SJCRH30 (cell line): Measurements from ENCODE around the gene ATP5F1D. TPM values are rescaled to one million over a fixed set of nuclear protein-coding genes. Genes with fewer than 3 reads are reported as not detected.
A peak's percentile ranks its signal among the peaks of the same experiment; 100 is the strongest.

Experiments used
- DNase-seq, 2 experiments: peaks; one replicate each; pipeline ENCODE4 v3.0.0-alpha.2; 2015 to 2020
- H3K27ac ChIP-seq: fragments of 250-450 bp; sonication (Bioruptor Pico); 2 replicates; pipeline ENCODE4 v1.5.1; 2020; ENCODE audit warnings: mild to moderate bottlenecking, moderate library complexity
- H3K27me3 ChIP-seq: fragments of 250-450 bp; sonication (Bioruptor Pico); 2 replicates; pipeline ENCODE4 v1.5.1; 2020; ENCODE audit warnings: mild to moderate bottlenecking, moderate library complexity
- H3K36me3 ChIP-seq: fragments of 250-450 bp; sonication (Bioruptor Pico); 2 replicates; pipeline ENCODE4 v1.5.1; 2020; ENCODE audit warnings: mild to moderate bottlenecking, moderate library complexity
- H3K4me1 ChIP-seq: fragments of 250-450 bp; sonication (Bioruptor Pico); 2 replicates; pipeline ENCODE4 v1.5.1; 2020; ENCODE audit warnings: mild to moderate bottlenecking, moderate library complexity
- H3K4me3 ChIP-seq: fragments of 250-450 bp; sonication (Bioruptor Pico); 2 replicates; pipeline ENCODE4 v1.5.1; 2020; ENCODE audit warnings: mild to moderate bottlenecking, moderate library complexity
- H3K9me3 ChIP-seq: fragments of 250-450 bp; sonication (Bioruptor Pico); replicated peaks from 2 replicates; pipeline ENCODE4 v1.5.1; 2020; ENCODE audit warnings: mild to moderate bottlenecking, moderate library complexity
- total RNA-seq: library from RNA; depleted of rRNA; stranded (reverse); fragments of >200 nt; shearing (Covaris generic); gene quantifications from 2 replicates; pipeline ENCODE4 v1.2.3, GENCODE V29; 2014

The ATP5F1D gene
- total RNA-seq, 1 experiment from 2014 or later = 25.5 TPM

- peaks cover 30% of the 10 kb centered on the region for H3K36me3 ChIP-seq
- DNase-seq = no peak
- H3K4me1 ChIP-seq = no peaks in the 10 kb centered on the region
- no peak overlapping the region for H3K4me3 ChIP-seq
- H3K27me3 ChIP-seq = no peaks in the 10 kb centered on the region
- H3K9me3 ChIP-seq = no peaks in the 10 kb centered on the region
- H3K27ac ChIP-seq = no peak overlapping the region
Observed at GRCh38 chr19:1277061-1277460, 35.5 kb downstream of the ATP5F1D start.

GRCh38 chr19:1278074-1278473, 36.5 kb downstream of the ATP5F1D start:
- H3K9me3 ChIP-seq = no peaks in the 10 kb centered on the region
- H3K27ac ChIP-seq = no peak overlapping the region
- DNase-seq = no peak
- peaks cover 27% of the 10 kb centered on the region for H3K36me3 ChIP-seq
- no peak overlapping the region for H3K4me3 ChIP-seq
- H3K27me3 ChIP-seq = peaks cover 4% of the 10 kb centered on the region
- no peaks in the 10 kb centered on the region for H3K4me1 ChIP-seq

GRCh38 chr19:1278713-1279660, 37.4 kb downstream of the ATP5F1D start:
- Histone ChIP-seq H3K27me3 (peaks cover 13% of the 10 kb centered on the region), H3K36me3 (peaks cover 18% of the 10 kb centered on the region), H3K27ac (no peak overlapping the region), H3K4me3 (no peak overlapping the region), H3K9me3 (no peaks in the 10 kb centered on the region), H3K4me1 (no peaks in the 10 kb centered on the region)
- no peak for DNase-seq

- Histone ChIP-seq H3K36me3 (peaks cover 10% of the 10 kb centered on the region), H3K27ac (no peak overlapping the region), H3K27me3 (peaks cover 22% of the 10 kb centered on the region), H3K4me3 (no peak overlapping the region), H3K9me3 (no peaks in the 10 kb centered on the region), H3K4me1 (no peaks in the 10 kb centered on the region)
- peak; percentile 79 to 91 for DNase-seq
Observed at GRCh38 chr19:1279782-1280341, 38.3 kb downstream of the ATP5F1D start.

GRCh38 chr19:1280636-1281568, 39.4 kb downstream of the ATP5F1D start:
- Histone ChIP-seq H3K27ac (no peak overlapping the region), H3K4me1 (no peaks in the 10 kb centered on the region), H3K9me3 (no peaks in the 10 kb centered on the region), H3K27me3 (peaks cover 27% of the 10 kb centered on the region), H3K36me3 (peaks cover 7% of the 10 kb centered on the region; the same call in 1 of the 2 replicates), H3K4me3 (no peak overlapping the region)
- DNase-seq = no peak

GRCh38 chr19:1281569-1282287, 40.2 kb downstream of the ATP5F1D start:
- no peak overlapping the region for H3K27ac ChIP-seq
- peaks cover 31% of the 10 kb centered on the region for H3K27me3 ChIP-seq
- DNase-seq = no peak
- no peak overlapping the region for H3K4me3 ChIP-seq
- no peaks in the 10 kb centered on the region for H3K9me3 ChIP-seq
- H3K36me3 ChIP-seq = peaks cover 7% of the 10 kb centered on the region; the same call in 1 of the 2 replicates
- no peaks in the 10 kb centered on the region for H3K4me1 ChIP-seq

GRCh38 chr19:1282588-1283206, 41.1 kb downstream of the ATP5F1D start:
- no peak for DNase-seq
- no peak overlapping the region for H3K27ac ChIP-seq
- no peaks in the 10 kb centered on the region for H3K9me3 ChIP-seq
- peaks cover 7% of the 10 kb centered on the region; the same call in 1 of the 2 replicates for H3K36me3 ChIP-seq
- peaks cover 38% of the 10 kb centered on the region for H3K27me3 ChIP-seq
- H3K4me1 ChIP-seq = no peaks in the 10 kb centered on the region
- no peak overlapping the region for H3K4me3 ChIP-seq

GRCh38 chr19:1283207-1283916, 41.8 kb downstream of the ATP5F1D start:
- DNase-seq = no peak
- no peaks in the 10 kb centered on the region for H3K4me1 ChIP-seq
- peaks cover 43% of the 10 kb centered on the region for H3K27me3 ChIP-seq
- no peak overlapping the region for H3K27ac ChIP-seq
- H3K9me3 ChIP-seq = no peaks in the 10 kb centered on the region
- H3K36me3 ChIP-seq = peaks cover 7% of the 10 kb centered on the region; the same call in 1 of the 2 replicates
- H3K4me3 ChIP-seq = no peak overlapping the region

GRCh38 chr19:1283917-1284292, 42.4 kb downstream of the ATP5F1D start:
- Histone ChIP-seq H3K36me3 (peaks cover 6% of the 10 kb centered on the region; the same call in 1 of the 2 replicates), H3K27ac (no peak overlapping the region), H3K9me3 (no peaks in the 10 kb centered on the region), H3K4me1 (no peaks in the 10 kb centered on the region), H3K27me3 (peaks cover 46% of the 10 kb centered on the region), H3K4me3 (no peak overlapping the region)
- DNase-seq = no peak

- DNase-seq = no peak
- Histone ChIP-seq H3K27ac (no peak overlapping the region), H3K4me3 (no peak overlapping the region), H3K9me3 (no peaks in the 10 kb centered on the region), H3K36me3 (peaks cover 1% of the 10 kb centered on the region; the same call in 1 of the 2 replicates), H3K27me3 (peaks cover 49% of the 10 kb centered on the region), H3K4me1 (no peaks in the 10 kb centered on the region)
Observed at GRCh38 chr19:1284293-1284978, 42.9 kb downstream of the ATP5F1D start.

- H3K9me3 ChIP-seq = no peaks in the 10 kb centered on the region
- H3K36me3 ChIP-seq = no peaks in the 10 kb centered on the region
- 0 out of 2 replicates have a peak overlapping the region, but pooled peaks have one; percentile 7 for H3K4me3 ChIP-seq
- no peaks in the 10 kb centered on the region for H3K4me1 ChIP-seq
- H3K27me3 ChIP-seq = peaks cover 52% of the 10 kb centered on the region
- DNase-seq = peak in 1 of 2 experiments; percentile 28
- no peak overlapping the region for H3K27ac ChIP-seq
Observed at GRCh38 chr19:1284979-1285736, 43.6 kb downstream of the ATP5F1D start.

- no peak within 1 kb of the TSS for H3K27ac ChIP-seq
- H3K4me3 ChIP-seq = peak within 1 kb of the TSS; percentile 40
- H3K27me3 ChIP-seq = peaks cover 59% of the 10 kb centered on the region
- DNase-seq = peak in 1 of 2 experiments; percentile 16
- H3K36me3 ChIP-seq = no peaks in the 10 kb centered on the region
- peaks cover 6% of the 10 kb centered on the region for H3K4me1 ChIP-seq
- H3K9me3 ChIP-seq = no peaks in the 10 kb centered on the region
Observed at GRCh38 chr19:1285737-1286360, 44.3 kb downstream of the ATP5F1D start, which contains the start of gene EFNA2. Gene EFNA2, plus strand, starts transcription at chr19:1285873. Its CDS starts 296 bp downstream, at chr19:1286169.
